GM19099 (cell line): Measurements from ENCODE around the gene NDUFS4.

Experiments used
- POLR2A ChIP-seq: IDR thresholded peaks from 3 replicates; pipeline ENCODE4 v1.6.1; 2011; ENCODE audit warnings: low read depth; ENCODE audit not compliant: insufficient read length; ENCODE audit errors: extremely low read depth

Gene NDUFS4

DNA sequence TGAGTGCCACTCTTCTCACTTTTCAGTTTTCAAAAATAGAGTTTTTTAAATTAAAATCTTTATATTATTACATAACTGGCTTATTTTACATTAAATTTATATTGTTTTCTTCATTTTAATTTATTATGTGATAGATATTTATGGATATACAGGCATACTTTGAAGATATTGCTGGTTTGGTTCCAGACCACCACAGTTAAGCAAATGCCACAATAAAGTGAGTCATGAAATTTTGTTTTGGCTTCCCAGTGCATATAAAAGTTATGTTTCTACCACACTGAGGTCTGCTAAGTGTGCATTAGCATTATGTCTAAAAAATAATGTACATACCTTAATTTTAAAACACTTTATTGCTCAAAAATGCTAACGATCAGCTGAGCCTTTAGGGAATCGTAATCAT lies 47.4 kb downstream of the NDUFS4 start:
- no peak for TF ChIP-seq POLR2A

DNA sequence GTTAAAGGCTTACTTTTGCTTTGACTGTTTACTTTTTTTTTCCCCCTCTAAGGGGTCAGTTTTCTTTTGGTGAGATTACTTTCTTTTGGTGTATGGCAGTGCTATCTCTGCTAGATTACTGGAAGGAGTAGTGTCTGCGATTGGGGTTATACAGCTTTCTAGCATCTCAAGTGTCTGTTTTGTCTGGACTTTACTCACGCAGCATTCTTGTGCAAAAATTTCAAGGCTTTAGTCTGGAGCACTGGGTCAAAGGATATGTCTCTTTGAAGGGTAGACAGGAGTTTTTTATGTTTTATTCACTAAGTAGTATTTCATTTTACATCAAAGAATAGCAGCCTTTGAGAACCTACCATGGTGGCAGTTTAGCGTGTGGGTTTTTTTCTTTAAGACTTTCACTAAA lies 52.6 kb downstream of the NDUFS4 start:
- no peak for TF ChIP-seq POLR2A

DNA sequence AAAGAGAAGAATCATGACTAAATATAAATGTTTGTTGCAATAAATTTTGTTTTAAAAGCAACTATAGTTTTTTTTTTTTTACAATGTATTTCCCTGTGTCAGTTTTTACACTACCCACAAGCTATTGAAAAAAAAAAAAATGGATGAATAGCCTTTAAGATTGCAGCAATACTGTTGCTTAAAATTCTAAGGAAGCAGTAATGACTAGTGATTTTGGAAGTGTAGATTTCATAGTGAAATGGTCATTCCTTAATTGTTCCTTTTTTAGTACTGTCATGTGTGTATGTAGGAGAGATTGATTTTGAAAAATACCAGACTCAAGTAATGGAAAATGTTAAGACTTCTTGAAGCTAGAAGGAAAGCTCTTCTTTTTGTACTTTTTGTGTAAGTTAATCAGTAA lies 53.1 kb downstream of the NDUFS4 start:
- no peak for TF ChIP-seq POLR2A

DNA sequence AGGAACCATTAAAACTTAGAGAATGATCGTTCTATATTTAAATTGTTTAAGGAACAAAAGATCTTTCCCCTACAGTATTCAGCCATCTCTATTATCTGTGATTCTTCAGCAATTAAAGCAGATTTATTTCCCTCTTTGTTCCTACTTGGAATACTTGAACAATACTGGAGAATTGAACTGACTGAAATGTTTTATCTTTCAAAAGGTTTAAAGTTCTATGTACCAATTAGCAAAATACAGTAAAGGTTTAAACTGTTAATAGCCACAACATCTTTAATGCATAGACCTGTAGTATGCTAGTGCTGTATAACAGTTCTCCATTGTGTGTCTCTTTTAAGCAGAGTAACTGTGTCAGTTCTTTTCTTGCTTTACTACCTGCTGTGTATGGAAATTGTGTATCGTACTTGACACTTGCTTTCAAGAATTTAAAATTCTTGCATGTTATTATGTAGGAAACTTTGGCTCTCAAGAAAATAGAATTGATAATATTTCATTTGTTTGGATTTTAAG lies 54.0 kb downstream of the NDUFS4 start:
- TF ChIP-seq POLR2A = no peak

DNA sequence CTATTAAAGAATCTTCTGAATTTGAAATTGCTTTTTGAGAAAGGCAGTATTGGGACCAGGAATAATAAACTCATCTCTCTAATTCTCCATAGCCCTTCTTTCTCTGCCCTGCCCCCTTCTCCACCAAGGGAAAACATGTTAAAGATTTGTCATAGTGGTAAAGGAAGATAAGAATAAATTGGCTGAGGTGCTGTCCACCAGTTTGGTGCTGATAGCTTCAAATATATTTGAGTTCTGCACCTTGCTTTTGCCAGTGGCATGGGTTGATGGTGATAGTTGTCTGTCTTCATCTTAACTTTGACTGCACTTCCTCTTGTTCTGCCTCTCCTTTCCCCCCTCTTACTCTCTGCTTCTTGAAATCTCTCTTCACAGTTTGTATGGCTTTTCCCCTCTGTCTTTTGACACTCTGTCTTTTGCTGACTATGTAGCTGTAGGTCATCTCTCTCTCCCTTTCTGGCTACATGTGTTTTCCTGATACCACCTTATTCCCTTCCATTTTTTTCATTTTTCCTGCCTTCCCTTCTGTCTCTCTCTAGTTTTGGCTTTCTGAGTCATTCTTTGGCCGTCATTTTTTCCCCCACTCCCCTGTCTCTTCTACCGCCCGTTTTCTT lies 56.6 kb downstream of the NDUFS4 start:
- TF ChIP-seq POLR2A = no peak

DNA sequence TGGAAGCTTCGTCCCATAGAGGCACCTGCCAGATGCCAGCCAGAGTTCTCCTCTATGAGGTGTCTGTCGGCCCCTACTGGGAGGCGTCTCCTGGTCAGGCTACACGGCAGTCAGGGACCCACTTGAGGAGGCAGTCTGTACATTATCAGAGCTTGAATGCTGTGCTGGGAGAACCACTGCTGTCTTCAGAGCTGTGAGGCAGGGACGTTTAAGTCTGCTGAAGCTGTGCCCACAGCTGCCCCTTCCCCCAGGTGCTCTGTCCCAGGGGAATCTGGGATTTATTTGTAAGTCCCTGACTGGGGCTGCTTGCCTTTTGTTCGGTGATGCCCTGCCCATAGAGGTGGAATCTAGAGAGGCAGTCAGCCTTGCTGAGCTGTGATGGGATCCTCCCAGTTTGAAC lies 70.8 kb downstream of the NDUFS4 start:
- TF ChIP-seq POLR2A = no peak

DNA sequence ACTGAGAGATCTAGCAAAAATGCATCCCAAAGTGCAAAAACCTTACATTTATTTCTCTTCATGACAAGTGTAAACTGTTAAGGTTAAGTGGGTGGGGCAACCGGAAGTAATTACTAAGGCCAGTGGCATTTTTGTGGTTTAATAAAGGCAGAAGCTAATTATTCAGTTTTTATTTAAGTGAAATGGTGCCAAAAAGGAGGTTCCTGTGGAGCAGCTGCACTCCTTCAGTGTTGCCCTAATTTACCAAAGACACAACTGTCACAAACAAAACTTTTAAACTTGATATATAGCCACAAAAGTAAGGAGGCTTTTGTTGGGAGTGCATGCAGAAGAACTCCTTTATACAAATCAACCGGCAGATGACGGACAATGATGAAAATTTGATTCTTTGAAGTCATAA lies 81.6 kb downstream of the NDUFS4 start:
- TF ChIP-seq POLR2A = no peak

DNA sequence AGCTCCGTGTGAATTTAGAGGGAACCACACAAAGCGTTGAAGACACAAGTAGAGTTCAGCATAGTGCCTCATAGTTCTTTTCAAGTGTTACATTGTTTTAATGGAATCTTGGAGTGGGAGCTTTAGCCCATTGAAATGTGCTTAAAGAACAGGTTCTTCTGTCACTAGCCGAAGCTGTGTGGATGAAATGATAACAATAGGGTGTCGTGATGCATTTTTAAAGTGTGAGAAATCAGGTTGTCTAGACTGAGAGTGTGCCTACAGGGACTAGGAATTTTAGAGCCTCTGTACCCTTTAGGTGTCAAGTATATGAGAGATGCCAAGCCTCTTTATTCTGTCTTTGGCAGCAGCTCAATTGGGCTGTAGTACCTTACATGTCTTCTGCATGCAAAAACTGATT lies 83.0 kb downstream of the NDUFS4 start:
- no peak for TF ChIP-seq POLR2A

DNA sequence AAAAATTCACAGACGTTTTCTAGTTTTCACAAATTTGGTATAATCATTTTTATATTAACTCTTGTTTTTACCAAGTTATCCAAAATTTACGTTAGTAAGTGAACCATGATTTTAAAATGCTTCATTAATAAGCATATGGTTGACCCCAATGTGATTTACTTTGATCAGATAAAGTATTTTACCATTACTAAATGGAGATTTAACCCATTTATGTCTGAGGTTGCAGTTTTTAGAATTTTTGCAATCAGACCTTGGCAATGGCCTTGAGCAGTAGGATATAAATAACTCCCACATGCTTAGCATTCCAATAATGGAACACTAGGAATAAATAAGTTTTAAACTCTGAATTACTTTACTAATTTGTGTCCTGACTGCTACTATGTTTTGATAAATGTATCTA lies 84.6 kb downstream of the NDUFS4 start:
- no peak for TF ChIP-seq POLR2A

DNA sequence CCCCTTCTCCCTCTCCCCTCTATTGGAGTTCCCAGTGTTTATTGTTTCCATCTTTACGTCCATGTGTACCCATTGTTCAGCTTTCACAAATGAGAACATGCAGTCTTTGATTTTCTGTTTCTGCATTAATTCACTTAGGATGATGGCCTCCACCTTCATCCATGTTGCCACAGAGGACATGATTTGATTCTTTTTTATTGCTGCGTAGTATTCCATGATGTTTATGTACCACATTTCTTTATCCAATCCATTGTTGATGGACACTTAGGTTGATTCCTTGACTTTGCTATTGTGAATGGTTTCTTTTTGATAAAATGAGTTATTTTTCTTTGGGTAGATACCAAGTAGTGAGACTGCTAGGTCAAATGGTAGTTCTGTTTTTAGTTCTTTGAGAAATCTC lies 88.9 kb downstream of the NDUFS4 start:
- no peak for TF ChIP-seq POLR2A

DNA sequence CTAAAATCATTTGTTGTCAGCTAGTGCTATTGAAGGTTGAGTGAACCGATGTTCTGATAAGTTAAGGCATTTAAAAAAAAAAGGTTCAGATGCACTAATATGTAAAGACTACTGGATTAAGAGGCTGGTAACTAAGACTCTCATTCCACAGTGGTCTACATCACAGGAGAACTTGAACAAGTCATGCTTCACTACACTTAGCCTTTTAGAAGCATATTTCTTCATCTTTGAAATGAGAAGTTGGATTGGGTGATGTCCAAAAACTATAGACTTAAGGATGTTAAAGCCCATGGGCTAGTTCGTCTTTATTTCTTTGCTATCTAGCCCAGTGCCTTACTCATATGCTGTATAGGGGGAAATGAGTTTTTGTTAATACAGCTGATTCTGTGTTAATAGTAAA lies 107.2 kb downstream of the NDUFS4 start:
- no peak for TF ChIP-seq POLR2A

DNA sequence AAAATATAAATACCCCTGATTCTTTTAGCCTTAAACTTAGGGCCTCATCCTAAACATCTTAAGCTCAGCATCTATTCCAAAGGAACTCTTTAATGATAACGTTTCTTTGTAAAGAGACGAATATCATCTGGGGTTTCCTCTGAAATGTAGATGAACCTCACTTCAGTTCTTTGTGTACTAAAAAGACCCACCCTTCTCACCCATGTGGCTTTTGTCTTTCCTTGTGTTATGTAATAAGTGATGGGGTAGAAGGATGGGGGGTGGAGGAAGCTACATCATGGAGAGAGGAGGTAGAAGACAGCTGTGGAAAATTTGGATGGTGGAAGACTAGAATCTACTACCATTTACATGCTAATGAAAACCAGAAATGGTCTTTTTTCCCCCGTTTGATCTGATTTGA lies 111.0 kb downstream of the NDUFS4 start:
- no peak for TF ChIP-seq POLR2A

DNA sequence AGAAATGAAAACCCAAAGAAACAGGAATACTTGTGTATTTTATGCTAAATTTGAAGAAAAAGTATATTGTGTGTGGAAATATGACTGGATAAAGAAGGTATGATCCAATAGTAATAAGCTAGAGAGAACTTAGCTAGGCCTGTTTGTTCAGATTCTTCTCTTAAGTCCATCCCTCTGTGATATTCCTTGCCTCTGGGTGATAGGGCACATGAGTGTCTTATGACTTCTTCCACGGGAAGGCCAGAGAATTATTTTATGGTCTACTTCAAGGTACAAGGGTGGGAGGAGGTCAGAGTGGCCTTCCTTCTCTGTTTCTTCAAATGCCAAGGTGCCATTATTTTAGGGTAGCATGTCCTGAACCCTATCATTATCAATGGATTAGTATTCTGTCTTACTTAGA lies 113.7 kb downstream of the NDUFS4 start:
- no peak for TF ChIP-seq POLR2A

DNA sequence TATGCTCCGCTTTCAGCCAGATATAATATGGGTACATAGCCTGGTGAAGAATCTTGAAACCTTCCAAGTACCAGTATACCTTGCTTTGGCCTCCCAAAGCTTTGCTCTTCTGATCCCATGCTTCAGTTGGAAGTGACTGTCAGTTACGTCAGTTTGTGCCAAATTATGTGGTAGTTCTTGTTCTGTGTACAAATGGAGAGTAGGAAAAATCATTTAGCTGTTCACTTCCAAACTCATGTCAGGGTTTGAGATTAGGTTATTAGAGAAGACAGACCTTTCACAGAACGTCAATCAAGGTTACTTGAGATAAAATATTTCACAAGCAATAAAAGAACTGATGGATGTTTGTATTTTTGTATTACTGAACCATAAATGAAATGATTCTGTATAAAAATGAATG lies 117.2 kb downstream of the NDUFS4 start:
- no peak for TF ChIP-seq POLR2A

DNA sequence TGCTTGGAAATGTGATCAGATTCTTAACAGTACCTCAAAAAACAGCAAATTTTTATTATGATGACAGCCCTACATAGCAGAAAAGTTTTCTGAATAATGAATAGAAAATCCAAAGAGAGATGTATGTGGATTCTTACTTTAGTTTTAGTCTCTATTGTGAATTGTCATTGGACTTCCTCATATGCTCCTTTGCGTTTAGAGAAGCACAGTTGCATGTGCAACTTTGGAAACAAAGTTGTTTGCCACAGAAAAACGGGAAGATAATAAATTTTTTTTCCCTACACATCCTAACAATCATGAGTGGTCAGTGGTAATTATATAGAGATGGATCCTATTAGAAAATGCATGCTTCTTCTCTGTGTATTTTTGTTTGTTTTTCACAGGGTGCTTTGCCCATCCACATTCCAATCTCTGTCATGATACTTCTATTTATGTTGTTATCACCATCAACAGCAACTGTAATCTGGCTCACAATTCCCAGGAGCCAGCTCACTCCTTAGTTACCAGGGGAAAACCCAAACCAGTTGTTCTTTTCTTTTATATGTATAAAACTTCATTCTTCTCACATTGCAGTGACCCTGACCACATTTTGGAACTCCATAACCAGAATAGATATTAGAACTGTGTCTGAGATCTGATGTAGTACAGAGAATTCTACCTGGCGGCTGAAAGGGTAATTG lies 118.7 kb downstream of the NDUFS4 start:
- no peak for TF ChIP-seq POLR2A

DNA sequence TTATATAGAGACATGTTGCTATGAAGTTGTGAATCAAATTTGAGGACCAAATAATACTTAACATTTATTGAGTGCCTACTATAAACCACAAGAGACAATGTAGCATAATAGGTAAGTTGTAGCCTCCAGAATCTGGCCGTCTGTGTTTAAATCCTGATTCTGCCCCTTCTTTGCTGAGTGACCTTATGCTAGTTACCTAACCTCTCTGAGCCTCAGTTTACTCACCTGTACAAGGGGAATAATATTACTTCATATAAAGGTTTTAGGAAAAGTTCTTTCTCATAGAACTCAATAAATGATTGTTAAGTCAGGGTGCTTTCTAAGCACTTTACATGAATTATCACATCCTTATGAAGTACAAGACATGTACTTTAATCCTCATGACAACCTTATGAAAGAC lies 120.6 kb downstream of the NDUFS4 start:
- no peak for TF ChIP-seq POLR2A

DNA sequence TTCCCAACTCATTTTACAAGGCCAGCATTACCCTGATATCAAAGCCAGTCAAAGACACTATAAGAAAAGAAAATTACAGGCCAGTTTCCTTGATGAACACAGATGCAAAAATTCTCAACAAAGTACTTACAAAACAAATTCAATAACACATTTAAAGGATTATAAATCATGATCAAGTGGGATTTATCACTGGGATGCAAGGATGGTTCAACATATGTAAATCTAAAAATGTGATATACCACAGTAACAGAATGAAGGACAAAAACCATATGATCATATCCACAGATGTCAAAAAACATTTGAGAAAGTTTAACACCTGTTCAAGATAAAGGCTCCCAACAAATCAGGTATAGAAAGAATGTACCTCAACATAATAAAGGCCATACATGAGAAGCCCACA lies 130.6 kb downstream of the NDUFS4 start:
- no peak for TF ChIP-seq POLR2A
